ENCODE measurements around the gene OLR1. TPM values are rescaled to one million over a fixed set of nuclear protein-coding genes. Genes with fewer than 3 reads are reported as not detected.

Gene OLR1
- total RNA-seq, 1 experiment from 2014 or later = not detected

DNA sequence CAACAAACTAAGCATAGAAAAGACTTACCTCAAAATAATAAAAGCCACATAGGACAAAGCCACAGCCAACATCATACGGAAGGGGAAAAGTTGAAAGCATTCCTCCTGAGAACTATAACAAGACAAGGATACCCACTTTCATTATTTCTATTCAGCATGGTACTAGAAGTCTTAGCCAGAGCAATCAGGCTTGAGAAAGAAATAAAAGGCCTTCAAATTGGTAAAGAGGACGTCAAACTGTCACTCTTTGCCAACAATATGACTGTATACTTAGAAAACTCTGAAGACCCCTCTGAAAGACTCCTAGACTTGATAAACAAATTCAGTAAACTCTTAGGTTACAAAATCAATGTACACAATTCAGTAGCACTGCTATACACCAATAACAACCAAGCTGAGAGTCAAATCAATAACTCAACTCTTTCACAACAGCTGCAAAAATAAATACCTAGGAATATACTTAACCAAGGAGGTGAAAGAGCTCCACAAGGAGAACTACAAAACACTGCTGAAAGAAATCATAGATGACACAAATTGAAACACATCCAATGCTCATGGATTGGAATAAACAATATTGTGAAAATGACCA, 61.6 kb downstream of the OLR1 start:
- Mint-ChIP-seq H3K27ac (ENCODE audit: unreplicated experiment) (no peak overlapping the region), H3K36me3 (ENCODE audit: insufficient read depth, unreplicated experiment) (no peaks in the 10 kb centered on the region), H3K27me3 (ENCODE audit: unreplicated experiment) (peaks cover 16% of the 10 kb centered on the region), H3K4me1 (ENCODE audit: low read depth, unreplicated experiment) (no peaks in the 10 kb centered on the region), H3K9me3 (ENCODE audit: low read depth, unreplicated experiment) (peaks cover 4% of the 10 kb centered on the region), H3K4me3 (ENCODE audit: low read depth, unreplicated experiment) (no peak overlapping the region)
- TF ChIP-seq CTCF (IDR thresholded peaks at IDR 0.05; ENCODE audit: unreplicated experiment) = no peak
- no peak for DNase-seq
- CTCF ChIA-PET = no interaction called here
- intact Hi-C loops (cut with micrococcal nuclease; ENCODE audit: unreplicated experiment) = no loop called here
- no TSS peak for BruUV-seq (replicated peaks)

Other genes with a start within 250 kb of the OLR1 start
- not detected in 2 replicates for gene CLEC2A, start 239.8 kb downstream of the OLR1 start, total RNA-seq (2022)
- not detected in 2 replicates for gene CLEC12A, start 200.7 kb downstream of the OLR1 start, total RNA-seq (2022)
- not detected in 2 replicates for gene CLEC1B, start 173.0 kb downstream of the OLR1 start, total RNA-seq (2022)
- gene CLEC12B, start 161.5 kb downstream of the OLR1 start, total RNA-seq (2022) = not detected in 2 replicates
- gene CLEC9A, start 141.4 kb downstream of the OLR1 start, total RNA-seq (2022) = not detected in 2 replicates
- gene CLEC1A, start 73.1 kb downstream of the OLR1 start, total RNA-seq (2022) = not detected in 2 replicates
- gene CLEC7A, start 41.9 kb downstream of the OLR1 start, total RNA-seq (2022) = 1.2 and 1.4 TPM in 2 replicates
- gene TMEM52B, start 6.9 kb upstream of the OLR1 start, total RNA-seq (2022) = not detected in 2 replicates
- gene GABARAPL1, start 40.7 kb upstream of the OLR1 start, total RNA-seq (2022) = 54.8 and 61.0 TPM in 2 replicates
- gene KLRD1, start 135.7 kb upstream of the OLR1 start, total RNA-seq (2022) = 0.14 TPM in 1 of 2 replicates, not detected in the other
- gene KLRK1, start 217.9 kb upstream of the OLR1 start, total RNA-seq (2022) = not detected in 2 replicates
- not detected in 2 replicates for gene KLRC4, start 237.6 kb upstream of the OLR1 start, total RNA-seq (2022)
- not detected in 2 replicates for gene KLRC3, start 248.5 kb upstream of the OLR1 start, total RNA-seq (2022)

All from Calu3 (cell line).